ENCODE data around the gene RBM11.
A peak's percentile ranks its signal among the peaks of the same experiment; 100 is the strongest.

Gene RBM11

DNA sequence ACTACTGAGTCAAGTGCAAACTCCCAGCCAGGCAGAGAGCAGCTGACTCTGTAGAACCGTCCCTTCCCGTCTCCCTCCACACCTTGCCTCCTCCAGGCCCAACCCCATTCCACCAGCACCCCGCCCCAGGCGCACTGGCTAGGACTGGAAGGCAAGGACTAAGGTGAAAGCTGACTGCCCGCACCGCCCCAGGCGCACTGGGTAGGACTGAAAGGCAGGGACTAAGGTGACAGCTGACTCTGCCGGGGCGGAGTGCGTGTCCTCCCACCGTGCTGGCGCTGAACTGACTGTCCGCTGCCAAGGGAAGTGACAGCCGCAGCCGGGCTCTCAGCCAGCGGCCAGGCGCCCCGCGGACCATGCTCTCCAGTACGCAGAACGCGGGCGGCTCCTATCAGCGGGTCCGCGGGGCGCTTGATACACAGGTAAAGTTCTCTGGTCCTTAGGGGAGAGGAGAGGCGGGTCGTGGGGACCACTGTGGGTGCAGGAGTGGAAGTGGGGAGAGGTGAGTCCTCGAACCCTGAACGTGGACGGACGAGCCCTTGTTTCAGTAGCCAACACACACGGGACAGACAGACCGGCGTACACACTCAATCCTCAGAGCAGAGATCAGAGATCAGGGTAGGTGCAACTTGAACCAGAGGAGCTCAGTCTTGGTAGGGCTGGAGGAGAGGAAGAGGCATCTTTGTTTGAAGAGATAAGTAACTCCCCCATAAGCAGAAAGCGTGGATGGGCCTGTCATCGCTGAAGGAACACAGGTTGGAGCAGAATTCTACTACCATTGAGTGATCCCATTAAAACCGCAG, 58.0 kb downstream of the RBM11 start:
- Histone ChIP-seq H3K36me3 (ENCODE audit: control insufficient read depth in 2 of 2, insufficient read depth in 1 of 2, low read length in 2 of 2) (no peaks in the 10 kb centered on the region), H3K4me3 (ENCODE audit: low read depth, low read length) (peak overlapping the region; percentile 16), H3K9me3 (ENCODE audit: control insufficient read depth, insufficient read depth, low read depth, low read length) (no peaks in the 10 kb centered on the region), H3K4me1 (ENCODE audit: control insufficient read depth, insufficient read depth, low read length) (no peaks in the 10 kb centered on the region), H3K27ac (ENCODE audit: extremely low read depth, low read depth, low read length) (no peak overlapping the region)
- TF ChIP-seq, protein P1, sequence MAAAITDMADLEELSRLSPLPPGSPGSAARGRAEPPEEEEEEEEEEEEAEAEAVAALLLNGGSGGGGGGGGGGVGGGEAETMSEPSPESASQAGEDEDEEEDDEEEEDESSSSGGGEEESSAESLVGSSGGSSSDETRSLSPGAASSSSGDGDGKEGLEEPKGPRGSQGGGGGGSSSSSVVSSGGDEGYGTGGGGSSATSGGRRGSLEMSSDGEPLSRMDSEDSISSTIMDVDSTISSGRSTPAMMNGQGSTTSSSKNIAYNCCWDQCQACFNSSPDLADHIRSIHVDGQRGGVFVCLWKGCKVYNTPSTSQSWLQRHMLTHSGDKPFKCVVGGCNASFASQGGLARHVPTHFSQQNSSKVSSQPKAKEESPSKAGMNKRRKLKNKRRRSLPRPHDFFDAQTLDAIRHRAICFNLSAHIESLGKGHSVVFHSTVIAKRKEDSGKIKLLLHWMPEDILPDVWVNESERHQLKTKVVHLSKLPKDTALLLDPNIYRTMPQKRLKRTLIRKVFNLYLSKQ (tag by site-specific recombination; IDR thresholded peaks at IDR 0.05; ENCODE audit: borderline replicate concordance) = no peak
- TF ChIP-seq ZNF335 (tag by site-specific recombination; conservative IDR thresholded peaks at IDR 0.05) (no peak), ZNF266 (tag by site-specific recombination; IDR thresholded peaks at IDR 0.05; ENCODE audit: low read depth) (no peak)
- CTCF ChIA-PET = no interaction called here
- POLR2A ChIA-PET = no interaction called here

DNA sequence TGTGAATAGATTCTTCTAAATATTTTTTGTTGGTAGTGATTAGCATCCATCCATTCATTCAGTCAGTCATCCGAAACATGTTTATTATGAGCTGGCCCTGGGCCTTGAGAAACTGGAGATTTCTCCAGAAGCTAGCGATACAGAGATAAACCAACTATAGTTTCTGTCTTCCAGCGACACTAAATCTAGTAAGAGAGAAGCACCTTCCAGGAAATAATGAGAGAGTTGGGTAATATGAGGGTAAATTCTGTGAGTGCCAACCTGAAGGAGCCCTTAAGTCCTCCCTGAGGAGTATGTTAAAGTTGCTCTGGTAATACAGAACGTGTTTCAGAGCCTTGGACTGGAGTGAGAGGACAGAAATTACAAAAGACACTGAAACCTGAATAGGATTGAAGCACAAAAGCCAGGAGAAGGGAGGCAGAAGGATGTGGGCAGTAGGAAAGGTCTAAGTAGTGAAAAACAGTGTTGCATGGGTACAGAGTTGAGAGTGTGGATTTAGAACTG, 59.8 kb downstream of the RBM11 start:
- Histone ChIP-seq H3K27ac (ENCODE audit: extremely low read depth, low read depth, low read length) (no peak overlapping the region), H3K4me3 (ENCODE audit: low read depth, low read length) (no peak overlapping the region), H3K4me1 (ENCODE audit: control insufficient read depth, insufficient read depth, low read length) (no peaks in the 10 kb centered on the region), H3K36me3 (ENCODE audit: control insufficient read depth in 2 of 2, insufficient read depth in 1 of 2, low read length in 2 of 2) (no peaks in the 10 kb centered on the region), H3K9me3 (ENCODE audit: control insufficient read depth, insufficient read depth, low read depth, low read length) (no peaks in the 10 kb centered on the region)
- CTCF ChIA-PET = no interaction called here
- TF ChIP-seq ZNF23 (tag by site-specific recombination; IDR thresholded peaks at IDR 0.05; ENCODE audit: borderline replicate concordance) (no peak), ZIC2 (tag by site-specific recombination; IDR thresholded peaks at IDR 0.05) (no peak), ZNF274 (IDR thresholded peaks at IDR 0.05; ENCODE audit: low read length) (no peak), ZNF274 (tag by site-specific recombination; IDR thresholded peaks at IDR 0.05; ENCODE audit: borderline replicate concordance) (no peak), ZNF202 (tag by site-specific recombination; IDR thresholded peaks at IDR 0.05; ENCODE audit: borderline replicate concordance) (no peak), ZNF16 (tag by site-specific recombination; IDR thresholded peaks at IDR 0.05; ENCODE audit: low read depth) (no peak), TRIM28 (IDR thresholded peaks at IDR 0.05; ENCODE audit: borderline replicate concordance, low read length) (no peak), GLI2 (tag by site-specific recombination; IDR thresholded peaks at IDR 0.05; ENCODE audit: borderline replicate concordance, low read depth) (no peak), ZNF10 (tag by site-specific recombination; IDR thresholded peaks at IDR 0.05) (no peak), ZBTB7A (tag by site-specific recombination; IDR thresholded peaks at IDR 0.05; ENCODE audit: low read depth) (no peak), ZNF571 (tag by site-specific recombination; IDR thresholded peaks at IDR 0.05) (no peak), ZNF560 (tag by site-specific recombination; IDR thresholded peaks at IDR 0.05; ENCODE audit: borderline replicate concordance) (no peak)
- TF ChIP-seq, protein P2, sequence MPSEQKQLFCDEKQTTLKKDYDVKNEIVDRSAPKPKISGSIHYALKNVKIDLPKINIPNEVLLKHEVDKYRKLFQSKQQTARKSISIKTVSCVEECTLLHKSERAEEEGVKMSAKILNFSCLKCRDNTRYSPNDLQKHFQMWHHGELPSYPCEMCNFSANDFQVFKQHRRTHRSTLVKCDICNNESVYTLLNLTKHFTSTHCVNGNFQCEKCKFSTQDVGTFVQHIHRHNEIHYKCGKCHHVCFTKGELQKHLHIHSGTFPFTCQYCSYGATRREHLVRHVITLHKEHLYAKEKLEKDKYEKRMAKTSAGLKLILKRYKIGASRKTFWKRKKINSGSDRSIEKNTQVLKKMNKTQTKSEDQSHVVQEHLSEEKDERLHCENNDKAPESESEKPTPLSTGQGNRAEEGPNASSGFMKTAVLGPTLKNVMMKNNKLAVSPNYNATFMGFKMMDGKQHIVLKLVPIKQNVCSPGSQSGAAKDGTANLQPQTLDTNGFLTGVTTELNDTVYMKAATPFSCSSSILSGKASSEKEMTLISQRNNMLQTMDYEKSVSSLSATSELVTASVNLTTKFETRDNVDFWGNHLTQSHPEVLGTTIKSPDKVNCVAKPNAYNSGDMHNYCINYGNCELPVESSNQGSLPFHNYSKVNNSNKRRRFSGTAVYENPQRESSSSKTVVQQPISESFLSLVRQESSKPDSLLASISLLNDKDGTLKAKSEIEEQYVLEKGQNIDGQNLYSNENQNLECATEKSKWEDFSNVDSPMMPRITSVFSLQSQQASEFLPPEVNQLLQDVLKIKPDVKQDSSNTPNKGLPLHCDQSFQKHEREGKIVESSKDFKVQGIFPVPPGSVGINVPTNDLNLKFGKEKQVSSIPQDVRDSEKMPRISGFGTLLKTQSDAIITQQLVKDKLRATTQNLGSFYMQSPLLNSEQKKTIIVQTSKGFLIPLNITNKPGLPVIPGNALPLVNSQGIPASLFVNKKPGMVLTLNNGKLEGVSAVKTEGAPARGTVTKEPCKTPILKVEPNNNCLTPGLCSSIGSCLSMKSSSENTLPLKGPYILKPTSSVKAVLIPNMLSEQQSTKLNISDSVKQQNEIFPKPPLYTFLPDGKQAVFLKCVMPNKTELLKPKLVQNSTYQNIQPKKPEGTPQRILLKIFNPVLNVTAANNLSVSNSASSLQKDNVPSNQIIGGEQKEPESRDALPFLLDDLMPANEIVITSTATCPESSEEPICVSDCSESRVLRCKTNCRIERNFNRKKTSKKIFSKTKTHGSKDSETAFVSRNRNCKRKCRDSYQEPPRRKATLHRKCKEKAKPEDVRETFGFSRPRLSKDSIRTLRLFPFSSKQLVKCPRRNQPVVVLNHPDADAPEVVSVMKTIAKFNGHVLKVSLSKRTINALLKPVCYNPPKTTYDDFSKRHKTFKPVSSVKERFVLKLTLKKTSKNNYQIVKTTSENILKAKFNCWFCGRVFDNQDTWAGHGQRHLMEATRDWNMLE (tag by site-specific recombination; conservative IDR thresholded peaks at IDR 0.05; ENCODE audit: low read depth) = no peak
- TF ChIP-seq, protein P3, sequence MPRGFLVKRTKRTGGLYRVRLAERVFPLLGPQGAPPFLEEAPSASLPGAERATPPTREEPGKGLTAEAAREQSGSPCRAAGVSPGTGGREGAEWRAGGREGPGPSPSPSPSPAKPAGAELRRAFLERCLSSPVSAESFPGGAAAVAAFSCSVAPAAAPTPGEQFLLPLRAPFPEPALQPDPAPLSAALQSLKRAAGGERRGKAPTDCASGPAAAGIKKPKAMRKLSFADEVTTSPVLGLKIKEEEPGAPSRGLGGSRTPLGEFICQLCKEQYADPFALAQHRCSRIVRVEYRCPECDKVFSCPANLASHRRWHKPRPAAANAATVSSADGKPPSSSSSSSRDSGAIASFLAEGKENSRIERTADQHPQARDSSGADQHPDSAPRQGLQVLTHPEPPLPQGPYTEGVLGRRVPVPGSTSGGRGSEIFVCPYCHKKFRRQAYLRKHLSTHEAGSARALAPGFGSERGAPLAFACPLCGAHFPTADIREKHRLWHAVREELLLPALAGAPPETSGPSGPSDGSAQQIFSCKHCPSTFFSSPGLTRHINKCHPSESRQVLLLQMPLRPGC (tag by site-specific recombination; IDR thresholded peaks at IDR 0.05) = no peak
- TF ChIP-seq, protein P4, sequence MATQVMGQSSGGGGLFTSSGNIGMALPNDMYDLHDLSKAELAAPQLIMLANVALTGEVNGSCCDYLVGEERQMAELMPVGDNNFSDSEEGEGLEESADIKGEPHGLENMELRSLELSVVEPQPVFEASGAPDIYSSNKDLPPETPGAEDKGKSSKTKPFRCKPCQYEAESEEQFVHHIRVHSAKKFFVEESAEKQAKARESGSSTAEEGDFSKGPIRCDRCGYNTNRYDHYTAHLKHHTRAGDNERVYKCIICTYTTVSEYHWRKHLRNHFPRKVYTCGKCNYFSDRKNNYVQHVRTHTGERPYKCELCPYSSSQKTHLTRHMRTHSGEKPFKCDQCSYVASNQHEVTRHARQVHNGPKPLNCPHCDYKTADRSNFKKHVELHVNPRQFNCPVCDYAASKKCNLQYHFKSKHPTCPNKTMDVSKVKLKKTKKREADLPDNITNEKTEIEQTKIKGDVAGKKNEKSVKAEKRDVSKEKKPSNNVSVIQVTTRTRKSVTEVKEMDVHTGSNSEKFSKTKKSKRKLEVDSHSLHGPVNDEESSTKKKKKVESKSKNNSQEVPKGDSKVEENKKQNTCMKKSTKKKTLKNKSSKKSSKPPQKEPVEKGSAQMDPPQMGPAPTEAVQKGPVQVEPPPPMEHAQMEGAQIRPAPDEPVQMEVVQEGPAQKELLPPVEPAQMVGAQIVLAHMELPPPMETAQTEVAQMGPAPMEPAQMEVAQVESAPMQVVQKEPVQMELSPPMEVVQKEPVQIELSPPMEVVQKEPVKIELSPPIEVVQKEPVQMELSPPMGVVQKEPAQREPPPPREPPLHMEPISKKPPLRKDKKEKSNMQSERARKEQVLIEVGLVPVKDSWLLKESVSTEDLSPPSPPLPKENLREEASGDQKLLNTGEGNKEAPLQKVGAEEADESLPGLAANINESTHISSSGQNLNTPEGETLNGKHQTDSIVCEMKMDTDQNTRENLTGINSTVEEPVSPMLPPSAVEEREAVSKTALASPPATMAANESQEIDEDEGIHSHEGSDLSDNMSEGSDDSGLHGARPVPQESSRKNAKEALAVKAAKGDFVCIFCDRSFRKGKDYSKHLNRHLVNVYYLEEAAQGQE (tag by site-specific recombination; IDR thresholded peaks at IDR 0.05) = no peak
- POLR2A ChIA-PET = no interaction called here
